MG63 (cell line): ENCODE measurements around the gene PKN3. TPM values are rescaled to one million over a fixed set of nuclear protein-coding genes. Genes with fewer than 3 reads are reported as not detected.

Experiments
- DNase-seq: peaks from one replicate; pipeline ENCODE4 v3.0.0-alpha.2; 2020
- H3K27me3 ChIP-seq: fragments of 250-450 bp; sonication (Bioruptor Pico); 2 replicates; pipeline ENCODE4 v1.5.1; 2020; ENCODE audit warnings: mild to moderate bottlenecking, moderate library complexity
- H3K36me3 ChIP-seq: fragments of 250-450 bp; sonication (Bioruptor Pico); 2 replicates; pipeline ENCODE4 v1.5.1; 2020; ENCODE audit warnings: mild to moderate bottlenecking, moderate library complexity
- H3K4me3 ChIP-seq: fragments of 250-450 bp; sonication (Bioruptor Pico); 2 replicates; pipeline ENCODE4 v1.5.1; 2020; ENCODE audit warnings: mild to moderate bottlenecking, moderate library complexity
- H3K9me3 ChIP-seq: fragments of 250-450 bp; sonication (Bioruptor Pico); 2 replicates; pipeline ENCODE4 v1.5.1; 2020; ENCODE audit warnings: mild to moderate bottlenecking, moderate library complexity
- total RNA-seq: library from RNA; depleted of rRNA; stranded (reverse); fragments of >200 nt; shearing (Covaris generic); gene quantifications from 2 replicates; pipeline ENCODE4 v1.2.3, GENCODE V29; 2014; ENCODE audit warnings: low replicate concordance; rRNA removed

PKN3 gene
- total RNA-seq, 1 experiment from 2014 or later = 10.2 TPM

DNA sequence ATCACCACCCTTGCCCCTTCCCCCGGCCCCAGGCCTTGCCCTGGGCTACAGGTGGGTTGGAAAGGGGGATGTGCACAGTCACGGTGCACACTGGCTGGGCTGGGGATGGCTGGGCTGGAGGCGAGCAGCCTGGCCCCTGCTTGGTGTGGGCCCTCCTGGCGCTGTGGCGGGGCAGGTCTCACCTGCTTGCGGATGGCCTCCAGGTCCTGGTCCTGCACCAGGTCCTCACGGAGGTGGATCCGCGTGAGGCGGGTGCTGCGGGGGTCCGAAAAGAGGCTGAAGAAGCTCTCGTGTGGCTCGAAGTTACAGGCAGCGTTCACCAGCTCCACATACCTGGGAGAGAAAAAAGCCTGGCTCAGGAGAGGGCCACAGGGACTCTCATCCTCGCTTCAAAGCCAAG lies 51.3 kb downstream of the PKN3 start:
- Histone ChIP-seq H3K4me3 (no peak overlapping the region), H3K36me3 (no peaks in the 10 kb centered on the region), H3K9me3 (no peaks in the 10 kb centered on the region), H3K27me3 (no peaks in the 10 kb centered on the region)
- no peak for DNase-seq

DNA sequence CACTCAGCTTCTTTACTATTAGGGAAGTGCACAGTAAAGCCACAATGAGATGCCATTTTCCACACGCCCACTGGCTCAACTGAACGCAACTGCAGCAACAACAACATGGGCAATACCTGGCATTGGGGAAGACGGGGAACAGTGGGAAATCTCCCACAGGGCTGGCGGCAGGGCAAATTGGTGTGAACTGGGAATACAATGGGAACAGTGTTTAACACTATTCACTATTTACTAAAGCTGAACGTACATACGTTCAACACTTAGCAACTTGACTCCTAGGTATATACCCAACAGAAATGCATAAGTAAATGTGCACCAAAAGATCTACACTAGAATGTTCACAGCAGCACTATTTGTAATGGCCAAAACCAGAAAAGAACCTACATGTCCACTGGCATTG lies 55.3 kb downstream of the PKN3 start:
- no peaks in the 10 kb centered on the region for H3K9me3 ChIP-seq
- no peaks in the 10 kb centered on the region for H3K27me3 ChIP-seq
- H3K36me3 ChIP-seq = no peaks in the 10 kb centered on the region
- DNase-seq = no peak
- H3K4me3 ChIP-seq = no peak overlapping the region

DNA sequence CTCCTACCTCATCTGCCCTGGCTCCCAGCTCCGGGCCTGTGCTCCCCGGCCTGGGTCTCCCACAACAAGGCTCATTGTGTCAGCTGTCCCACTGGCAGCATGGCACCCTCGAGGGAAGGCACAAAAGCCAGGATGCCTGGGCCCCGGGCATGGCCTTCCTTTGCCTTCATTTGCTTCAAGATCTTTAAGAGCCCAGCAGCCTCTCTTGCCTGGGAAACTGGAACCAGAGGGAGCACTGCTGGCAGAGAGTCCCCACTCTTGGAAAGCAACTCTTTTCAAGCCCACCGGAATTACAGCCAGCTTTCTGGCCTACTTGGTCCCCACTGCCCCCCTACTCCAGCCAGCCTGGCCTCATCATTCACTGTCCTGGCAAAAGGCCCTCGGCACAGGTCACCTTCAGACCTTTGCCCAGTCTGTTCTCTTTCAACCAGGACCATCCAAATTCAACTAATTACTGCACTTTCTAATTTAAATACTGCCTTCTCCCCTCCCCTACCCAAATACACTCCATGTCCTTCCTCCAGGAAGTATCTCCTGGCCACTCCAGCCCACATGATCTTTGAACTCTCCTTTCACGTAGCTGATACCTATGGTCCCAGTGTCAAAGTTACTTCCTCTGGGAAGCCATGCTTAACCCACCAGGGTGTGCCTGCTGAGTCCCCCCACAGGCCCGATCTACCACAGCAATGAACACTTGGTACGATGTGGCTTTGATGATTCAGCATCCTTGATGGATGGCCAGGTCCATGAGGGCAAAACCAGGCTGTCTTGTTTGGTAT lies 60.6 kb downstream of the PKN3 start:
- Histone ChIP-seq H3K27me3 (no peaks in the 10 kb centered on the region), H3K4me3 (no peak overlapping the region), H3K9me3 (no peaks in the 10 kb centered on the region), H3K36me3 (no peaks in the 10 kb centered on the region)
- DNase-seq = no peak

DNA sequence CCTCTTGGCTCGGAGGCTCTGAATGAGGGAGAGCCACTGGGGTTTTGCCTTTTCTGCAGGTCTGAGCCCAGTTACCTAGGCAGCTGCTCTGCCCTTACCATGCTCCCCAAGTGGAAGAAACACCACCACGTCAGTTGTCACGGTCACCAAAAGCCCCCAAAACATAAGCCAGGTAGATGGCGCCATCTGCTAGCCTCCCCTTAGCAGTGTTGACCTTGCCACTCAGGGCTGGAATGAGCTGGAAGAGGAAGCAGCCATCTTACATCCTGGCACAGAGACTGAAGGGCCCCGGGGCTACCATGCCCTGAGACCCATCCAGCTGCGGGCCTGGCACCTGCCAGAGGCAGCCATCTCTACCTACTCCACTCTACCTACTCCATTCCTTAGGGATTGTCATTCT lies 62.1 kb downstream of the PKN3 start:
- no peak for DNase-seq
- no peaks in the 10 kb centered on the region for H3K27me3 ChIP-seq
- H3K4me3 ChIP-seq = no peak overlapping the region
- no peaks in the 10 kb centered on the region for H3K36me3 ChIP-seq
- H3K9me3 ChIP-seq = no peaks in the 10 kb centered on the region

DNA sequence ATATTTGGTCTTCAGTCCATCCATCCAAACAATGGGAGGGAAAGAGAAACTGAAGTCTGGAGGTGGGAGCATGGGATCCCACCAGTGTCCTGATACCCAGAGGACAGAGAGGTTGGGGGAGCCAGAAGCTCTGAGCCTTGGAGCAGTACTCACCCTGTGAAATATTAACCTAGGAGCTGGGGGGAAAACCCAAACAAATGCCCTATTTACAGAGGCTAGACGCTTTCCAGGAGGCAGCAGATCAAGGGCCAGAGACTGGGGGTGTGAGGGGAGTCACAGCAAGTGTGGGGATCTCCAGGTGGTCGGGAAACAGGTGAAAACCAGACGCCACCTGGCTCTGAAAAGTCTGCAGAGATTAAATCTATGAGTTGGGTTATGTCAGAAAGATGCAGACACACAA lies 63.2 kb downstream of the PKN3 start:
- no peak overlapping the region for H3K4me3 ChIP-seq
- no peaks in the 10 kb centered on the region for H3K27me3 ChIP-seq
- H3K9me3 ChIP-seq = no peaks in the 10 kb centered on the region
- no peak for DNase-seq
- H3K36me3 ChIP-seq = no peaks in the 10 kb centered on the region

DNA sequence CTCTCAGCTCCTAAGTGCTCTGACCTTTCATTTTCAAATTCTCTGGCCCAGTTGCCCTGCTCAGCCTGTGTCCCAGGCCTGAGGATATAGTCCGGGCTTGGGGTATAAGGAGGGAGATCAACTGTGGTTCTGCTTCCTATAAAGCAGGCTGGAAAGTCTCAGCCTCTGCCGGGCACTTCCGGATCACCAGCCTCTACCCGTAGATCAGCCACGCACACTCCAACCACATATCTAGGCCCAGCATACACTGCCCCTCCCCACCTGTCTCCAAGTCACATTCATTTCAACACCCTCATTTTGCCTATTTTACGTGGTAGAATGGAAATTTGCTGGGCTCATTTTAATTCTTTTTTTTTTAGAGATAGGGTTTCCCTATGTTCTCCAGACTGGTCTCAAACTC lies 66.3 kb downstream of the PKN3 start:
- H3K4me3 ChIP-seq = no peak overlapping the region
- no peaks in the 10 kb centered on the region for H3K9me3 ChIP-seq
- DNase-seq = no peak

More for the DNA sequence above, 66.3 kb downstream of the PKN3 start:
- Histone ChIP-seq H3K36me3 (no peaks in the 10 kb centered on the region), H3K27me3 (no peaks in the 10 kb centered on the region)

Other genes starting within 250 kb of the PKN3 start
- gene ODF2, start 246.5 kb upstream of the PKN3 start, total RNA-seq = 28.3 and 46.9 TPM in 2 replicates
- 58.5 and 60.3 TPM in 2 replicates for gene GLE1, start 197.8 kb upstream of the PKN3 start, total RNA-seq
- 82.6 and 111 TPM in 2 replicates for gene SPTAN1, start 149.9 kb upstream of the PKN3 start, total RNA-seq
- 117 and 122 TPM in 2 replicates for gene DYNC2I2, start 45.7 kb upstream of the PKN3 start, total RNA-seq
- gene SET, start 13.3 kb upstream of the PKN3 start, total RNA-seq = 782 and 1,015 TPM in 2 replicates
- gene ZDHHC12, start 21.6 kb downstream of the PKN3 start, total RNA-seq = 22.7 and 26.6 TPM in 2 replicates
- 10.2 and 28.2 TPM in 2 replicates for gene ZER1, start 69.4 kb downstream of the PKN3 start, total RNA-seq
- 1.8 and 2.0 TPM in 2 replicates for gene TBC1D13, start 84.8 kb downstream of the PKN3 start, total RNA-seq
- gene ENDOG, start 116.0 kb downstream of the PKN3 start, total RNA-seq = 11.9 and 19.7 TPM in 2 replicates
- 9.8 and 36.3 TPM in 2 replicates for gene SPOUT1, start 127.3 kb downstream of the PKN3 start, total RNA-seq
- gene KYAT1, start 179.4 kb downstream of the PKN3 start, total RNA-seq = 9.6 and 17.8 TPM in 2 replicates
- 13.8 and 19.1 TPM in 2 replicates for gene LRRC8A, start 179.6 kb downstream of the PKN3 start, total RNA-seq
- gene PHYHD1, start 218.5 kb downstream of the PKN3 start, total RNA-seq = not detected in 2 replicates
- 16.9 and 29.7 TPM in 2 replicates for gene DOLK, start 245.1 kb downstream of the PKN3 start, total RNA-seq
- gene NUP188, start 245.2 kb downstream of the PKN3 start, total RNA-seq = 14.5 and 22.4 TPM in 2 replicates